Erythroblast (primary cell): ENCODE results near the gene SAG.

Experiments used
- GATA1 ChIP-seq: IDR thresholded peaks from 2 replicates; pipeline ENCODE4 v1.6.1; 2011; ENCODE audit warnings: low read depth, mild to moderate bottlenecking, control low read depth, low read length, moderate library complexity
- POLR2A ChIP-seq: IDR thresholded peaks from 2 replicates; pipeline ENCODE4 v1.6.1; 2011; ENCODE audit warnings: mild to moderate bottlenecking, low read length

- TF ChIP-seq POLR2A: no peak
- no peak for TF ChIP-seq GATA1
These were observed 49.4 kb upstream of the SAG start for GRCh38 chr2:233258211-233258610.
